Gastroesophageal sphincter (tissue), 3 donors: Measurements from ENCODE around the gene IRS2.

Experiments
- CTCF ChIP-seq, 4 experiments: fragments of 200-600 bp in 2 of 4; fragments of 450-650 bp in 2 of 4; sonication (generic) in 1 of 4; IDR thresholded peaks; one replicate each; pipeline ENCODE4 v1.5.1; 2017 to 2019; ENCODE audit warnings: antibody characterized with exemption in 4 of 4, mild to moderate bottlenecking in 2 of 4, moderate library complexity in 2 of 4
- EP300 ChIP-seq: sonication (generic); formaldehyde crosslinking; IDR thresholded peaks from one replicate; pipeline ENCODE4 v1.6.1; 2017; ENCODE audit warnings: antibody characterized with exemption, mild to moderate bottlenecking
- POLR2A ChIP-seq, 2 donors: fragments of 450-650 bp; IDR thresholded peaks; one replicate each; pipeline ENCODE4 v1.6.1; 2017; ENCODE audit warnings: antibody characterized with exemption in 2 of 2, mild to moderate bottlenecking in 2 of 2, moderate library complexity in 1 of 2
- POLR2AphosphoS5 ChIP-seq: sonication (generic); formaldehyde crosslinking; IDR thresholded peaks from one replicate; pipeline ENCODE4 v1.6.1; 2017; ENCODE audit warnings: antibody characterized with exemption

GRCh38 chr13:109773786-109774185 lies 12.6 kb downstream of the IRS2 start:
- no peak for TF ChIP-seq CTCF (IDR thresholded peaks at IDR 0.05)
- no peak for TF ChIP-seq POLR2AphosphoS5
- no peak for TF ChIP-seq POLR2A (IDR thresholded peaks at IDR 0.05)
- TF ChIP-seq EP300, result no peak
